22Rv1 (cell line): ENCODE data around the gene ARFGAP1.

ENCODE experiments used
- ZFX ChIP-seq: fragments of 450-650 bp; IDR thresholded peaks from 2 replicates; pipeline ENCODE4 v1.6.1; 2017; ENCODE audit warnings: antibody characterized with exemption, borderline replicate concordance
- TF ChIP-seq, protein P1 (sequence below): fragments of 450-650 bp; IDR thresholded peaks from 2 replicates; pipeline ENCODE4 v1.5.1; 2017; ENCODE audit warnings: mild to moderate bottlenecking

DNA sequence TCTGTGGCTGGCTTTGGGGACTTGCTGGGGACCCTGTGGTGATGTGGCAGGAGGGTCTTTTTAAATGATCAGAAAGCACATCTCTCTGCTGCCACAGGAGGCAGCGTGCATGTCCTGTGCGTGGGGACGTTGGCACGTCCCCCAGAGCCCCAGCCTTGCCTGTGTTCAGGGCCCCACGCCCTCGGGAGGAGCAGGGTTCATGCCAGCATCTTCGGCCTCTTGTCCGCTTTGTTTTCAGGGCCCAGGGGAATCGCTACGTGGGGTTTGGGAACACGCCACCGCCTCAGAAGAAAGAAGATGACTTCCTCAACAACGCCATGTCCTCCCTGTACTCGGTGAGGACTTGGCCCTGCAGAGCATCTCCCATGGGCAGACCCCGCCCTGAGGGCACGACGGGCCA lies 6.0 kb downstream of the ARFGAP1 start:
- TF ChIP-seq, protein P1, sequence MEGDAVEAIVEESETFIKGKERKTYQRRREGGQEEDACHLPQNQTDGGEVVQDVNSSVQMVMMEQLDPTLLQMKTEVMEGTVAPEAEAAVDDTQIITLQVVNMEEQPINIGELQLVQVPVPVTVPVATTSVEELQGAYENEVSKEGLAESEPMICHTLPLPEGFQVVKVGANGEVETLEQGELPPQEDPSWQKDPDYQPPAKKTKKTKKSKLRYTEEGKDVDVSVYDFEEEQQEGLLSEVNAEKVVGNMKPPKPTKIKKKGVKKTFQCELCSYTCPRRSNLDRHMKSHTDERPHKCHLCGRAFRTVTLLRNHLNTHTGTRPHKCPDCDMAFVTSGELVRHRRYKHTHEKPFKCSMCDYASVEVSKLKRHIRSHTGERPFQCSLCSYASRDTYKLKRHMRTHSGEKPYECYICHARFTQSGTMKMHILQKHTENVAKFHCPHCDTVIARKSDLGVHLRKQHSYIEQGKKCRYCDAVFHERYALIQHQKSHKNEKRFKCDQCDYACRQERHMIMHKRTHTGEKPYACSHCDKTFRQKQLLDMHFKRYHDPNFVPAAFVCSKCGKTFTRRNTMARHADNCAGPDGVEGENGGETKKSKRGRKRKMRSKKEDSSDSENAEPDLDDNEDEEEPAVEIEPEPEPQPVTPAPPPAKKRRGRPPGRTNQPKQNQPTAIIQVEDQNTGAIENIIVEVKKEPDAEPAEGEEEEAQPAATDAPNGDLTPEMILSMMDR = no peak
- TF ChIP-seq ZFX = no peak
